Measurements from ENCODE around the gene HSDL2. TPM values are rescaled to one million over a fixed set of nuclear protein-coding genes. Genes with fewer than 3 reads are reported as not detected.

Gene HSDL2
- total RNA-seq, 1 donor from 2014 or later, result 40.7 TPM

DNA sequence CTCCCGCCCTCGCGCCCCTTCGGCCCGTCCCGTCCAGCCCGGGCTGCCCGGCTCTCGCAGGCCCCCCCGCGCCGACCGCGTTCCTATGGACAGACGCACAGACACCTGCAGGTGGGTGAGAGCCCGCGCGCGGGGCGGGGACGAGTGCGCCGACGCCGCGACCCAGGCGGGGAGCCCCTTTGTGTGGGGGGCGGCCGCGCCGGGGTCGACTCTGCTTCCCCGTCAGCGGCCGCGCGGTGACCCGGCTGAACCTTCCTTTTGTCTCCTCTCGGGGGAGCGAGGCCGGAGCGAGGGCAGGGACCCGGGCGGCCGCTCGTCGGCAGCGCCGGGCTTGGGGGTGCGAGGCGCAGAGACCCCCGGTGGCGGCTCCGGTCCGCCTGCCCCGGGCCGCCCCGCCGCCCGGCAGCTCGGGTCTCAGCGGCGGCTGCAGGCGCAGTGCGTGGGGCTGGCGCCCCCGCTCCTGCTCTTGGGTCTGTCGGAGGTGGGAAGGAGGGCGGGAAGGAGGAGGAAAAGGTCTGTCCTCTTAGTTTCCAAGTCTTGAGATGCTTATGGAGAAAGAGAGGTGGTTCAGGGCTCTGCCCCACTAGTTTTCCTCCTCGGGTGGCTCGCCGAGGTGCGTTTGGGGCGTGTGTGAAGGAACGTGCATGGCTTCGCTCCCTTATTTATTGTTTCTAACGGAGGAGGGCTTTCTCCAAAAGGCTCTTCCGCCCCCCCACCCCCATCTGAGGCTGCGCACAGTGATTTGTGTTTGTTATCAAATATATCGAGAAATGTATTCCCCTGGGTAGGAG, 107.3 kb downstream of the HSDL2 start:
- Histone ChIP-seq H3K9me3 (ENCODE audit: control insufficient read depth in 3 of 3, low read length in 3 of 3) (peaks cover 0 to under 1% (median 0%) of the 10 kb centered on the region in 3 donors), H3K27me3 (ENCODE audit: control insufficient read depth in 3 of 3, insufficient read depth in 3 of 3, low read length in 3 of 3) (no peaks in the 10 kb centered on the region), H3K36me3 (ENCODE audit: control insufficient read depth in 3 of 3, insufficient read depth in 3 of 3, low read length in 3 of 3) (no peaks in the 10 kb centered on the region), H3K27ac (ENCODE audit: low read depth, low read length) (no peak overlapping the region), H3K4me1 (ENCODE audit: control insufficient read depth in 3 of 3, insufficient read depth in 3 of 3, low read length in 3 of 3) (peaks cover 5 to 16% (median 9%) of the 10 kb centered on the region in 3 donors), H3K9ac (ENCODE audit: low read depth in 1 of 3, low read length in 3 of 3) (peak overlapping the region; percentile 54 to 77 (median 65)), H3K4me3 (ENCODE audit: low read length in 3 of 3) (peak overlapping the region; percentile 76 to 78 (median 76))

DNA sequence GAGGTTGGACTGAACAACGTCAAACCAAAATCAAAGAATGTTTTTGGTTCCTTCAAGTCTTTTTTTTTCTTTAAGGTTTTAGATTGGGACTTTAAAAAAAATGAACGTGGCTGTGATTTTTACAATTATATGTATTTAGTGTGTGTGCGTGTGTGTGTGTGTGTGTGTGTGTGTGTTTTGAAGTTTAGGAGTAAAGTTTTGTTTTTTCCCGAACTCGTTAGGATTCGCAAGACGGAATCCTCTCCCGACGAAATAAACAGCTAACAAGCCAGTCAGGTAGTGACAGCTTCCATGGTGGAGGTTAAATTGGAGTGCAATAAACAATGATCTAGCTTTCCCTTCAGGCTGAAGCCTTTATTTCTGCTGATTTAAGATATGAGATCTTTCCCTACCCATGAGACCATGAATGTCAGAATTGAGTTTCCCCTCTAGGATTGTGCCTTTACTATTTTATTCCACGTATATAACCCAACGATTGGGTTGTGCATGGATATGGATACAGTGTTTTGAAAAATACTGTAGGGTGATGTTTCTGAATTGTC, 108.0 kb downstream of the HSDL2 start:
- H3K27ac ChIP-seq (ENCODE audit: low read depth, low read length), result no peak overlapping the region

DNA sequence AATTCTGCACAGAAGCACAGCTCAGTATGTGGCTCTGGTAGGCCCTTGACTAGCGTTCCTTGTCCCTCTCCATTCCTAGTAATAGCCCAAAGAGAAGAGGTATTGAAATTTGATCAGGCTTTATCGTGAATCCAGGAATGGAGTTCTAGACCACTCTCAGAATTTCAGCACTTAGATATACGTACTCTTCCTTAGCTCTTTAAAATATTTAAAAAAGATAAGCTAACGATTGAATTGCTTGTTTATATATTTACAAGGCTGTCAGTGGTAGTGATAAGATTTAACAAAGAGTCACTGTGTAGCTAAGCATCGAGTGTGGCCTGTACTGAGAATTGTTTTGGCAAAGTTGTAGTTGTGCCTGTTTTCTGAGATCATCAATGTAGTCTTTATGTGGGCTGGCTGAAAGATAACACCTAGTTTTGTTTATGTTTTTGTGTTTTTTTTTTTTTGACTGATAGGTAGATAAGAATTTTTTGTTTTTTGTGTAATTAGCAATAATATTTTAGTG, 109.2 kb downstream of the HSDL2 start:
- H3K4me3 ChIP-seq (ENCODE audit: low read length in 3 of 3), result no peak overlapping the region
- H3K27me3 ChIP-seq (ENCODE audit: control insufficient read depth in 3 of 3, insufficient read depth in 3 of 3, low read length in 3 of 3), result no peaks in the 10 kb centered on the region
- peaks cover 0 to 11% (median 3%) of the 10 kb centered on the region in 3 donors for H3K9me3 ChIP-seq (ENCODE audit: control insufficient read depth in 3 of 3, low read length in 3 of 3)
- no peak overlapping the region for H3K9ac ChIP-seq (ENCODE audit: low read depth in 1 of 3, low read length in 3 of 3)
- no peak overlapping the region for H3K27ac ChIP-seq (ENCODE audit: low read depth, low read length)
- peaks cover 5 to 16% (median 9%) of the 10 kb centered on the region in 3 donors for H3K4me1 ChIP-seq (ENCODE audit: control insufficient read depth in 3 of 3, insufficient read depth in 3 of 3, low read length in 3 of 3)
- no peaks in the 10 kb centered on the region for H3K36me3 ChIP-seq (ENCODE audit: control insufficient read depth in 3 of 3, insufficient read depth in 3 of 3, low read length in 3 of 3)

More for the DNA sequence above, 108.0 kb downstream of the HSDL2 start:
- no peaks in the 10 kb centered on the region for H3K36me3 ChIP-seq (ENCODE audit: control insufficient read depth in 3 of 3, insufficient read depth in 3 of 3, low read length in 3 of 3)
- peak overlapping the region; percentile 76 to 78 (median 76) for H3K4me3 ChIP-seq (ENCODE audit: low read length in 3 of 3)
- peaks cover 5 to 16% (median 9%) of the 10 kb centered on the region in 3 donors for H3K4me1 ChIP-seq (ENCODE audit: control insufficient read depth in 3 of 3, insufficient read depth in 3 of 3, low read length in 3 of 3)
- no peaks in the 10 kb centered on the region for H3K27me3 ChIP-seq (ENCODE audit: control insufficient read depth in 3 of 3, insufficient read depth in 3 of 3, low read length in 3 of 3)
- H3K9me3 ChIP-seq (ENCODE audit: control insufficient read depth in 3 of 3, low read length in 3 of 3), result peaks cover 0 to 3% (median 0%) of the 10 kb centered on the region in 3 donors
- H3K9ac ChIP-seq (ENCODE audit: low read depth in 1 of 3, low read length in 3 of 3), result peak overlapping the region; percentile 54 to 77 (median 65)

DNA sequence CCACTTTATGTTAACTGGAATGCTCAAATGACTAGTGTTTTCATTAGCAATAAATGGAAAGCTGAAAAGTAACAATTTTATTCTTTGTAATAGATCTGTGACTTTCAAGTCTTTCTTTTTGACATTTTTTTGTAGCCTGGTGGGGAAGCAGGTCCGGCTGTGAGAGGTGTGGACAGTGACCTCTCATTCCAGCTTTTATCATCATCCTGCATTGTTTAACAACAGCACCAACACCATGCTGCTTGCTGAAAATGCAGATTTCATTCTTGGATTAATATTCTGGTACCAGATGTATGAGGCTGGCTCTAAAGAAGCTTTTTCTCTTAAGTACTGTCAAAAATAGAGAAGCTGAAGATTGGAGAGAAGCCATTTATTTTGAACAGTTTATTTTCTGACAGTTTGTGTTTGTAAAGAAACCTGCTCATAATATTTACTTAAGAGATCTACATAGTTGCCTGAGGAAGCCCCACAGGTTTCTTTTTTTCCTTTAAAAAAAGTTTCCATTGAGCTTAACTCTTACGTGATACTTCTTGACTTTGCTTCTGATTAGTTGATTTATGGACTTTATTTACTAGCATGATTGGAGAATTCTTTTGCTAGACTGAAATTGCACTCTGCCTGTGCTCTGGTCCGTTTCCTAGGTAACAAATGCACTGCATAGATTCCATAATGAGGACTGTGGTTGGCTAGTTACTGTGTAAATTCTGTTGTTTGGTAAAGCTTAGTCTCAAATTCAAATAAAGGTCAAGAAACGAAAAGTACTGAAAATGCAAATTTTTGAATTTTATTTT, 110.2 kb downstream of the HSDL2 start:
- no peak overlapping the region for H3K27ac ChIP-seq (ENCODE audit: low read depth, low read length)
- H3K4me3 ChIP-seq (ENCODE audit: low read length in 3 of 3), result no peak overlapping the region
- peaks cover 0 to 15% (median 9%) of the 10 kb centered on the region in 3 donors for H3K9me3 ChIP-seq (ENCODE audit: control insufficient read depth in 3 of 3, low read length in 3 of 3)
- H3K27me3 ChIP-seq (ENCODE audit: control insufficient read depth in 3 of 3, insufficient read depth in 3 of 3, low read length in 3 of 3), result no peaks in the 10 kb centered on the region
- no peaks in the 10 kb centered on the region for H3K36me3 ChIP-seq (ENCODE audit: control insufficient read depth in 3 of 3, insufficient read depth in 3 of 3, low read length in 3 of 3)
- H3K9ac ChIP-seq (ENCODE audit: low read depth in 1 of 3, low read length in 3 of 3), result no peak overlapping the region
- H3K4me1 ChIP-seq (ENCODE audit: control insufficient read depth in 3 of 3, insufficient read depth in 3 of 3, low read length in 3 of 3), result peaks cover 5 to 16% (median 9%) of the 10 kb centered on the region in 3 donors

DNA sequence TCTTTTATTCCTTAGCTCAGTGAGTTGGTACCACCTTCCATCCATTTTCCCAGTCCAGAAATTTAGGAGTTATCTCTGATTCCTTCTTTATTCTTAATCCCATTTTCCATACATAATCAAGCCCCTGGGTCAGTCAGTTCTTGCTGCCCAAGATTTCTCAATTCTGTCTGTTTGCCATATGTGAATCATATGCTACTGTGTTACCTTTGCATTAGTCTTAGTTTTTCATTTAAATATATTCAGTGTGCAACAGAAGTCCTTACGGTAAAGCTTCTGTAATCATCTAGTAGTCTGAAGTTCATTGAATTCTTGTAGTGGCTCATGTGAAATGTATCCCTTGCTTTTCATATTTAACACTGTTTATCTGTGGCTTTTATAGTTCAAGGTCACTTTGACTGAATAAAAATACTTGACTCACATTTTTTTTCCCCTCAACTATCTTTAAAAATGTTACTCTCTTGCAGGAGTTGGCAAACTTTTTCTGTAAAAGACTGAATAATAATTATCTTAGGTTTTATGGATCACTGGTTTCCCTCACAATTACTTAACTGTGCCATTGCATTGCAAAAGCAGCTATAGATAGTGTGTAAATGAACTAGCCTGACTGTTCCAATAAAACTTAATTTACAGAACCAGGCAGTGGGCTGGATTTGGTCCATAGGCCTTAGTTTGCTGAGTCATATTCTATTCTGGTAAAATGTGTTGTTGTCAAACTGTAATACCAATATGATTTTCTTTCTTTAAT, 113.7 kb downstream of the HSDL2 start:
- Histone ChIP-seq H3K27ac (ENCODE audit: low read depth, low read length) (no peak overlapping the region), H3K9ac (ENCODE audit: low read depth in 1 of 3, low read length in 3 of 3) (no peak overlapping the region), H3K9me3 (ENCODE audit: control insufficient read depth in 3 of 3, low read length in 3 of 3) (peaks cover 0 to 18% (median 9%) of the 10 kb centered on the region in 3 donors), H3K27me3 (ENCODE audit: control insufficient read depth in 3 of 3, insufficient read depth in 3 of 3, low read length in 3 of 3) (no peaks in the 10 kb centered on the region), H3K4me1 (ENCODE audit: control insufficient read depth in 3 of 3, insufficient read depth in 3 of 3, low read length in 3 of 3) (no peaks in the 10 kb centered on the region), H3K36me3 (ENCODE audit: control insufficient read depth in 3 of 3, insufficient read depth in 3 of 3, low read length in 3 of 3) (no peaks in the 10 kb centered on the region), H3K4me3 (ENCODE audit: low read length in 3 of 3) (no peak overlapping the region)

DNA sequence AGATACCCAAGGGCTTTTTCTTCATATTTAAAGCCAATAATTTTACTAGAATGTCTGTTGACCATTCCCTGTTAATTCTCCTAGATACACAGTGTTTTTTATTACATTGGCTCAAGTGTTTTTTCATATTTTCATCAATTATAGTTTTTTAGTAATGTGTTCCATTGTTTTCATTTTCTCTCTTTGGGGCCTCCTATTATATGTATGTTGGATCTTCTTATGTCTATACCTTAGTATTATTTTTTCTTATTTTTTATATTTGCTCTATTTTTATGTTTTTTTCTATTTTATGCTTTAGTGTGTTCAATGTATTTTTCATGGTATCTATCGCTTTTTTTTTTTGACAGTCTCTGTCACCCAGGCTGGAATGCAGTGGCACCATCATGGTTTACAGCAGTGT, 114.2 kb downstream of the HSDL2 start:
- no peaks in the 10 kb centered on the region for H3K4me1 ChIP-seq (ENCODE audit: control insufficient read depth in 3 of 3, insufficient read depth in 3 of 3, low read length in 3 of 3)
- H3K4me3 ChIP-seq (ENCODE audit: low read length in 3 of 3), result no peak overlapping the region
- no peak overlapping the region for H3K9ac ChIP-seq (ENCODE audit: low read depth in 1 of 3, low read length in 3 of 3)
- H3K9me3 ChIP-seq (ENCODE audit: control insufficient read depth in 3 of 3, low read length in 3 of 3), result peaks cover 0 to 18% (median 9%) of the 10 kb centered on the region in 3 donors
- no peaks in the 10 kb centered on the region for H3K36me3 ChIP-seq (ENCODE audit: control insufficient read depth in 3 of 3, insufficient read depth in 3 of 3, low read length in 3 of 3)
- H3K27me3 ChIP-seq (ENCODE audit: control insufficient read depth in 3 of 3, insufficient read depth in 3 of 3, low read length in 3 of 3), result no peaks in the 10 kb centered on the region
- H3K27ac ChIP-seq (ENCODE audit: low read depth, low read length), result no peak overlapping the region

DNA sequence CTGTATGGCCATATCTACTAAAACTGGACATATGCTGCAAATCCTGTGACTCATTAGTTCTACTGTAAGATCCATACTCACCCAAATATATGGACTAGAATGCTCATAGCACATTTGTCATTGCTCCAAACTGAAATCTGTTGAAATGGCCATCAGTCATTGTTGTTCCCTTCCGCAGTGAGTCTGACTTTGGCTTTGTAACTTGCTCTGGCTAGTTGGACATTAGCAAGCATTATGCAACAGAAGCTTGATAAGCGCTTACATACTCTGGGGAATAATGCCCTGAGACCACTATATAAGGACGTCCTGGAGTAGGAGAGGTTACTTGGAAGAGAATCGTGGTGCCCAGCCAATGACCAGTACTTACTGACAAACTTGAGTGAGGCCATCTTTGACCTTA, 115.7 kb downstream of the HSDL2 start:
- Histone ChIP-seq H3K9me3 (ENCODE audit: control insufficient read depth in 3 of 3, low read length in 3 of 3) (peaks cover 0 to 18% (median 9%) of the 10 kb centered on the region in 3 donors), H3K27me3 (ENCODE audit: control insufficient read depth in 3 of 3, insufficient read depth in 3 of 3, low read length in 3 of 3) (no peaks in the 10 kb centered on the region), H3K4me3 (ENCODE audit: low read length in 3 of 3) (no peak overlapping the region), H3K4me1 (ENCODE audit: control insufficient read depth in 3 of 3, insufficient read depth in 3 of 3, low read length in 3 of 3) (no peaks in the 10 kb centered on the region), H3K9ac (ENCODE audit: low read depth in 1 of 3, low read length in 3 of 3) (no peak overlapping the region), H3K36me3 (ENCODE audit: control insufficient read depth in 3 of 3, insufficient read depth in 3 of 3, low read length in 3 of 3) (no peaks in the 10 kb centered on the region), H3K27ac (ENCODE audit: low read depth, low read length) (no peak overlapping the region)

DNA sequence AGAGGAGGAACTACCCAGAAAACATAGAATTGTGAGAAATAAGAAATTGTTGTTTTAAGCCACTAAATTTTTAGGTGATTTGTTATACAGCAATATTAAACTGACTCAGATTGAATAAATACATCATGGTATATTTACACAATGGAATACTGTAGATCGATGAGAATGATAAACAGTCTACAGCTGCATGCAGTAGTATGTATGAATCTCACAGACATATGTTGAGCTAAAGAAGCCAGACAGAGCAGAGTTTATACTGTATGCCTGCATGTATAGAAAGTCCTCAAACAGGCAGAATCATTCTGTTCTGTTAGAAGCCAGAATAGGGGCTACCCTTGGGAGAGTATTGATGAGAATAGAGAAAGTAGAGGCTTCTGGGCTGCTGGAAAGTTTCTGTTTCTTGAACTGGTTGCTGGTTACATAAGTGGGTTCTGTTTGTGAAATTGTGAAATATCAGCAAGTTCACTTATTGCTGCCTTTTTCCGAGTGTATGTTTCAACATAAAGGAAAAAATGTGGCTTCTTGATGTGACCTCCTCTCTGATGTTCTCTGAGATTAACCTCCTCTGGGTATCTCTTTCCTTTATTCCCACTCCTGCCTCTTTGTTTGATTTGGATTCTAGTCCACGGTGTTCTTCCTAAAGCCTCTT, 116.3 kb downstream of the HSDL2 start:
- no peaks in the 10 kb centered on the region for H3K36me3 ChIP-seq (ENCODE audit: control insufficient read depth in 3 of 3, insufficient read depth in 3 of 3, low read length in 3 of 3)
- no peak overlapping the region for H3K27ac ChIP-seq (ENCODE audit: low read depth, low read length)
- H3K9me3 ChIP-seq (ENCODE audit: control insufficient read depth in 3 of 3, low read length in 3 of 3), result peaks cover 0 to 18% (median 9%) of the 10 kb centered on the region in 3 donors
- H3K9ac ChIP-seq (ENCODE audit: low read depth in 1 of 3, low read length in 3 of 3), result no peak overlapping the region
- no peak overlapping the region for H3K4me3 ChIP-seq (ENCODE audit: low read length in 3 of 3)
- H3K27me3 ChIP-seq (ENCODE audit: control insufficient read depth in 3 of 3, insufficient read depth in 3 of 3, low read length in 3 of 3), result no peaks in the 10 kb centered on the region
- H3K4me1 ChIP-seq (ENCODE audit: control insufficient read depth in 3 of 3, insufficient read depth in 3 of 3, low read length in 3 of 3), result no peaks in the 10 kb centered on the region

DNA sequence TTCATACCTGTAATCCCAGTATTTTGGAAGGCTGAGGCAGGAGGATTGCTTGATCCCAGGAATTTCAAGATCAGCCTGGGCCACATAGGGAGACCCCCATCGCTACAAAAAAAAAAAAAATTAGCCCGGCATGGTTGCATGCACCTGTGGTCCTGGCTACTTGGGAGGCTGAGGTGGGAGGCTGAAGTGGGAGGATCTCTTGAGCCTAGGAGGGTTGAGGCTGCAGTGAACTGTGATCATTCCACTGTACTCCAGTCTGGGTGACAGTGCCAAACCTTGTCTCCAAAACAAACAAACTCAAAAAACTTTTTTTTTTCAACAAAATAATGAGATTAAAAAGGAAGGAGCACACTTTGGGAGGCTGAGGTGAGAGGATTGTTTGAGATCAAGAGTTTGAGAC, 120.9 kb downstream of the HSDL2 start:
- Histone ChIP-seq H3K27ac (ENCODE audit: low read depth, low read length) (no peak overlapping the region), H3K9ac (ENCODE audit: low read depth in 1 of 3, low read length in 3 of 3) (no peak overlapping the region), H3K4me3 (ENCODE audit: low read length in 3 of 3) (no peak overlapping the region), H3K27me3 (ENCODE audit: control insufficient read depth in 3 of 3, insufficient read depth in 3 of 3, low read length in 3 of 3) (no peaks in the 10 kb centered on the region), H3K4me1 (ENCODE audit: control insufficient read depth in 3 of 3, insufficient read depth in 3 of 3, low read length in 3 of 3) (no peaks in the 10 kb centered on the region), H3K36me3 (ENCODE audit: control insufficient read depth in 3 of 3, insufficient read depth in 3 of 3, low read length in 3 of 3) (no peaks in the 10 kb centered on the region), H3K9me3 (ENCODE audit: control insufficient read depth in 3 of 3, low read length in 3 of 3) (no peaks in the 10 kb centered on the region)

All from skeletal muscle tissue (tissue), 4 donors.